Subcutaneous adipose tissue (tissue), 4 donors: ENCODE data around the gene ZNF14. TPM values are rescaled to one million over a fixed set of nuclear protein-coding genes. Genes with fewer than 3 reads are reported as not detected.

Source experiments
- CTCF ChIP-seq: fragments of 450-650 bp; IDR thresholded peaks from one replicate; pipeline ENCODE4 v1.5.1; 2016; ENCODE audit warnings: low read depth, mild to moderate bottlenecking, control low read depth, antibody characterized with exemption, moderate library complexity
- total RNA-seq, 4 donors: library from RNA; depleted of rRNA; stranded (reverse); fragments of >200 nt; gene quantifications; one replicate each; pipeline ENCODE4 v1.1.0, GENCODE V29; 2016

The ZNF14 gene
- total RNA-seq, 4 donors from 2014 or later, result 5.7 to 9.6 (median 8.2) TPM

GRCh38 chr19:19711934-19712828, 20.7 kb downstream of the ZNF14 start:
- no peak for TF ChIP-seq CTCF

DNA sequence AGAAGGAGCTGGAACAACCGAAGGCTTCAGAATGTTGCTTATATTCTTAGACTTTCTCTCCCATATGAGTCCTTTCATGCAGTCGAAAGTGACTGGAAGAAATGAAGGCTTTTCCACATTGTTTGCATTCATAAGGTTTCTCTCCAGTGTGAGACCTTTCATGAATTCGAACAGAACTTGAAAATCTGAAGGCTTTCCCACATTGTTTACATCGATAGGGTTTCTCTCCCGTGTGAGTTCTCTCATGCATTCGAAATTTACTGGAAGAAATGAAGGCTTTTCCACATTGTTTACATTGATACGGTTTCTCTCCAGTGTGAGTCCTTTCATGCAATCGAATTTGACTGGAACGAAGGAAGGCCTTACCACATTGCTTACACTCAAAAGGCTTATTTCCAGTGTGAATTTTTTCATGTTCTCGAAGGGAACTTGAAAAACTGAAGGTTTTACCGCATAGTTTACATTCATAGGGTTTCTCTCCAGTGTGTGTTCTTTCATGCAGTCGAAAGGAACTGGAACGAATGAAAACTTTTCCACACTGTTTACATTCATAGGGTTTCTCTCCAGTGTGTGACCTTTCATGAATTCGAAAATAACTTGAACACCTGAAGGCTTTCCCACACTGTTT, 21.5 kb downstream of the ZNF14 start:
- TF ChIP-seq CTCF, result no peak

DNA sequence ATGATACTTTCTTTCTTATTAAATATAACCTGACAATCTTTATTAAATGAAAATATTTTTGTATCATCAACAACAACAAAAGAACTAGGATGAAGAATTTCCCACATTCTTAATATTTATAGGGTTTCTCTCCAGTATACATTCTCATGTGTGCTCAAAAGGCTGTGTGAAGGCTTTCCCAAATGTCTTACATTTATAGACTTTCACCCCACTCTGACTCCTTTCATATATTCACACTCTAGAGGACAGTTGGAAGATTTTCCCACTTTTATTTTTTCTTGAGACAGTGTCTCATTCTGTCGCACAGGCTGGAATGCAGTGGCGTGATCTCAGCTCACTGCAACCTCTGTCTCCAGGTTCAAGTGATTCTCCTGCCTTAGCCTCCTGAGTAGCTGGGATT, 22.4 kb downstream of the ZNF14 start:
- no peak for TF ChIP-seq CTCF

DNA sequence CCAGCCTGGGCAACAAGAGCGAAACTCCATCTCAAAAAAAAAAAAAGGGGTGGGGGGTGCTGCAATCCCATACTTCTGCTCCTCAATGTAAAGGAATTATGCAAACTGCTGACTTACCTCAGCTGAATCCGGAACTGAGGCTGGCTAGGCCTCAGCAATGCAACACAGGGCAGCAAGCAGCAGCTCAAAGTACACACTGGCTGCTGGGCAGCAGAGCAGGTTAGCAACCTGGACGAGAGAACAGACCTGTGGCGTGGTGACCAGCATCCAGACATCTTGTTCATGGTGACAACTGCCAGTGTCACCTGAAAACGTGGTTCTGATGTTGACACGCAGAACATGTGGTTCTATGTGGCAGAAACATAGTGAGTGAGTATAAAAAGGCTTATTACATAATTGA, 28.1 kb downstream of the ZNF14 start:
- TF ChIP-seq CTCF, result no peak

- TF ChIP-seq CTCF, result no peak
Measured at GRCh38 chr19:19697589-19697988, 35.3 kb downstream of the ZNF14 start.

- TF ChIP-seq CTCF, result no peak
Measured at GRCh38 chr19:19696386-19696785, 36.5 kb downstream of the ZNF14 start.

DNA sequence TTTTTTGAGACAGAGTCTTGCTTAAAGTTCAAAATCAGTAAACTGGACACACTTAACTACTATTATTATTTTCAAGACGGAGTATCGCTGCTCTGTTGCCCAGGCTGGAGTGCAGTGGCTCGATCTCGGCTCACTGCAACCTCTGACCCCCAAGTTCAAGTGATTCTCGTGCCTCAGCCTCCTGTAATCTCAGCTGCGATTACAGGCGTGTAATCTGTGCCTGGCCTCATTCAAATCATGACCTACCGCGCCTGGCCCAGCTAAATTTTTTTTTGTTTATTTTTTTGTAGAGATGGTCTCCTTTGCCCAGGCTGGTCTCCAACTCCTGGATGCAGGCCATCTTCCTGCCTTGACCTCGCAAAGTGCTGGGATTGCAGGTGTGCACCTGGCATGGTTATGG, 41.2 kb downstream of the ZNF14 start:
- TF ChIP-seq CTCF, result no peak
